ENCODE results near the gene ADIRF. TPM values are rescaled to one million over a fixed set of nuclear protein-coding genes. Genes with fewer than 3 reads are reported as not detected.
"Not testable (repeated sequence)": the region's sequence is repeated elsewhere in the genome, so short reads cannot be mapped to it uniquely, and the experiment has no call there.

Gene ADIRF
- polyA plus RNA-seq, 4 donors, result 2.9 to 1,065 (median 471) TPM

DNA sequence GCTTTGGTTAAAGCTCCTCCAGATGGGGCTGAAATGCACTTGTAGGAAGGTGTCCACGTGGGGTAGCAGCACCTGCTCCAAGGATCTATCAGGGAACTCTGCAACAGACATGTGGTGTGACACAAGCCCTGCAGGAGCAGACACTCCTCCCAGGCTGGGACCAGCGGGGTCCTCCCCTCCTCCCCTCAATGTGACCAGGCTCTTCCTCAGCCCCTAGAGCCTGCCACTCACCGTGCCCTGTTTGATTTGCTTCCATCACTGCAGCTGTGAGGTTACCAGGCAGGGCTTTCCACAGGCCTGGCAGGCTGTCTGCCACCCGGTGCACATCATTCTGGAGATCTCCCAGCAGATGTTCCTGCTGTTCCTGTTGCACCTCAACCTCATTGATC is 24.3 kb upstream of the ADIRF start:
- Histone ChIP-seq H3K9me3 (ENCODE audit: control insufficient read depth in 2 of 2, insufficient read depth in 1 of 2, low read depth in 1 of 2, low read length in 1 of 2) (peaks cover 0 to 5% of the 10 kb centered on the region in 2 donors), H3K4me1 (ENCODE audit: control insufficient read depth in 3 of 3, insufficient read depth in 2 of 3, low read depth in 1 of 3, low read length in 2 of 3) (no peaks in the 10 kb centered on the region), H3K27ac (ENCODE audit: low read depth in 1 of 3, low read length in 2 of 3) (no peak overlapping the region), H3K36me3 (ENCODE audit: control insufficient read depth in 3 of 3, insufficient read depth in 2 of 3, low read depth in 1 of 3, low read length in 3 of 3) (no peaks in the 10 kb centered on the region), H3K27me3 (ENCODE audit: control insufficient read depth in 3 of 3, insufficient read depth in 3 of 3, low read length in 3 of 3) (peaks cover 0 to 29% (median 0%) of the 10 kb centered on the region in 3 donors), H3K4me3 (ENCODE audit: low read depth in 1 of 3, low read length in 3 of 3) (no peak overlapping the region)
- FAIRE-seq (no peak), DNase-seq (no peak)
- WGBS, 3 donors, result 78 to 86% (median 82%) methylated on average over 4 of the region's 4 CpGs

DNA sequence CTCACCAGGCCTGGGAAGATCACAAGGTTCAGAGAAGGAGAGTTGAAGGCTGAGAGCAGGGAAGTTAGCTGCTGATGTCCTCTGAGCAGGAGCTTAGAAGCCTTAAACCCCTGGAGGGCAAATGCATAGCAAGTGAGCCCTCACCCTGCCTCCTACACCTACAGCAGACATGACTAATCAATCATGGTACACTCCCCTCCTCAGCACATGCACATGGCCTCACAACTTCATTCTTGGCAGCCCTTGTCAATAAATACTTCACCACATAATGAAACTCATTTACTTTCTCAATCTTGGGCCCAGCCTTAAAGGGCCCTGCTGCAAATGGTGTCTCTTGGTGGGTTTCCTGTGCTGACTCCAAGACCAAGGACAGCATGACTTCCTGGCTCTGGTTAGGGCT is 23.8 kb upstream of the ADIRF start:
- no peak for FAIRE-seq
- Histone ChIP-seq H3K27ac (ENCODE audit: low read depth in 1 of 3, low read length in 2 of 3) (no peak overlapping the region), H3K36me3 (ENCODE audit: control insufficient read depth in 3 of 3, insufficient read depth in 2 of 3, low read depth in 1 of 3, low read length in 3 of 3) (no peaks in the 10 kb centered on the region), H3K9me3 (ENCODE audit: control insufficient read depth in 2 of 2, insufficient read depth in 1 of 2, low read depth in 1 of 2, low read length in 1 of 2) (peaks cover 0 to 5% of the 10 kb centered on the region in 2 donors), H3K4me3 (ENCODE audit: low read depth in 1 of 3, low read length in 3 of 3) (no peak overlapping the region), H3K4me1 (ENCODE audit: control insufficient read depth in 3 of 3, insufficient read depth in 2 of 3, low read depth in 1 of 3, low read length in 2 of 3) (no peaks in the 10 kb centered on the region), H3K27me3 (ENCODE audit: control insufficient read depth in 3 of 3, insufficient read depth in 3 of 3, low read length in 3 of 3) (peaks cover 0 to 29% (median 0%) of the 10 kb centered on the region in 3 donors)
- no peak for DNase-seq

DNA sequence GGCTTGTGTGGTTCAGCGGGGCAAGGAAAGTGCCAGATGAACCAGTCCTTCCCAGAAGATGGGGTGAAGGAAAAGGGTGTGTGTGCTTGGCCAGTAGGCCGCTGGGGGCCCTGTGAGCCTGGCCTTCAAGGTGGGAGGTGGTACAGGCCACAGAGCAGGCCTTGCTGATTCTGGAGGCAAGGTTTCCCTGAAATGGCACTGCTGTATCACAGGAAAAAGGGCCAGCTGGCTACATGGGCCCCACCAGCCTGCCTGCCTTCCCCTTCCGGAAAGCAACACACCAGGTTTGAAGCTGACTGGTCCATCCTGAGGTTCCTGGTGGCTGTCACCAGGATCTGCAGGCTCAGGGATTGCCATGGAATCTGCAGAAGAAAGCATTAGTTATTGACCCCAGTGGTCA is 23.4 kb upstream of the ADIRF start:
- no peak for DNase-seq
- no peaks in the 10 kb centered on the region for H3K4me1 ChIP-seq (ENCODE audit: control insufficient read depth in 3 of 3, insufficient read depth in 2 of 3, low read depth in 1 of 3, low read length in 2 of 3)
- 88 to 96% (median 94%) methylated on average over 3 of the region's 3 CpGs for WGBS, 3 donors
- peaks cover 0 to 5% of the 10 kb centered on the region in 2 donors for H3K9me3 ChIP-seq (ENCODE audit: control insufficient read depth in 2 of 2, insufficient read depth in 1 of 2, low read depth in 1 of 2, low read length in 1 of 2)
- H3K36me3 ChIP-seq (ENCODE audit: control insufficient read depth in 3 of 3, insufficient read depth in 2 of 3, low read depth in 1 of 3, low read length in 3 of 3), result no peaks in the 10 kb centered on the region
- no peak overlapping the region for H3K27ac ChIP-seq (ENCODE audit: low read depth in 1 of 3, low read length in 2 of 3)
- FAIRE-seq, result no peak
- peaks cover 0 to 29% (median 0%) of the 10 kb centered on the region in 3 donors for H3K27me3 ChIP-seq (ENCODE audit: control insufficient read depth in 3 of 3, insufficient read depth in 3 of 3, low read length in 3 of 3)
- no peak overlapping the region for H3K4me3 ChIP-seq (ENCODE audit: low read depth in 1 of 3, low read length in 3 of 3)

DNA sequence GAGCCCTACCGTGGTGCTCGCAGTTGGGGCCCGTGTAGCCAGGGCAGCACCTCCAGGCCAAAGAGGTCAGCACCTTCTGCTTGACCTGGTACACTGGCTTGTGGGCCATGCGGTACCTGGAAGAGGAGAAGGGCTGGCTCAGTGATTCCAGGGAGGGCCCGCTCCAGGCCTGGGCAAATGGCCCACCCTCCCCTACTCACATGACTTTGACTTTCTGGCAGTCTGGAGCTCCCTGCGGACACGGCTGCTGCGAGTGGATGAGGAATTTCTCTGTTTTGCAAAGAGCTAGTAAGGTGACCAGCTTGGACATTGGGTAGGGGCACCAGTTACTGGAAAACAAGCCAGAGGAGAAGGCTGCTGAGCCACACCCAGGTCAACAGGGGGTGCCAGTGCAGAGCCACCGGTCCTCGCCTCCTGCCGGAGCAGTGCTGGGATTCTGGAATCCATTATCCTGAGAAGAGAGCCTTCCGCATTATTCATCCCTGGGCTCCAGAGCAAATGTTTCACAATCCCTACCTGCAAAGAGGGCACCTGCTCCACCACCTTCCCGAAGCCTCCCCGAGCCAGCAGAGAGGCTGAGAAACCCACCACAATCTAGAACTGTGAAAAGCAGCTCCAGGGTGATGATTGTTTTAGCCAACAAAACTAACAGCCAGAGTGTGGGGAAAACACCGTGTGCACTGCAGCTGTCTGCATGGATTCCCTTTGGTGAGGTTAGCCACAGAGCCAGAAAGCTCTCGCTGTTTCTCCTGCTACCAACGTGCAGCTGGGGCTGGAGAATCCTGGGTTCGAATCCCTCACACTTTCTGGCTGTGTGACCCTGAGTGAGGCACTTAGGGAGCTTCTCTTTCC is 22.7 kb upstream of the ADIRF start:
- FAIRE-seq (no peak), DNase-seq (peak in 1 of 2 donors; percentile 22)
- H3K4me3 ChIP-seq (ENCODE audit: low read depth in 1 of 3, low read length in 3 of 3), result no peak overlapping the region
- no peaks in the 10 kb centered on the region for H3K4me1 ChIP-seq (ENCODE audit: control insufficient read depth in 3 of 3, insufficient read depth in 2 of 3, low read depth in 1 of 3, low read length in 2 of 3)
- H3K9me3 ChIP-seq (ENCODE audit: control insufficient read depth in 2 of 2, insufficient read depth in 1 of 2, low read depth in 1 of 2, low read length in 1 of 2), result peaks cover 0 to 5% of the 10 kb centered on the region in 2 donors
- H3K36me3 ChIP-seq (ENCODE audit: control insufficient read depth in 3 of 3, insufficient read depth in 2 of 3, low read depth in 1 of 3, low read length in 3 of 3), result no peaks in the 10 kb centered on the region
- peaks cover 0 to 29% (median 0%) of the 10 kb centered on the region in 3 donors for H3K27me3 ChIP-seq (ENCODE audit: control insufficient read depth in 3 of 3, insufficient read depth in 3 of 3, low read length in 3 of 3)
- 60 to 65% (median 63%) methylated on average over 18 of the region's 18 CpGs for WGBS, 3 donors
- no peak overlapping the region for H3K27ac ChIP-seq (ENCODE audit: low read depth in 1 of 3, low read length in 2 of 3)

DNA sequence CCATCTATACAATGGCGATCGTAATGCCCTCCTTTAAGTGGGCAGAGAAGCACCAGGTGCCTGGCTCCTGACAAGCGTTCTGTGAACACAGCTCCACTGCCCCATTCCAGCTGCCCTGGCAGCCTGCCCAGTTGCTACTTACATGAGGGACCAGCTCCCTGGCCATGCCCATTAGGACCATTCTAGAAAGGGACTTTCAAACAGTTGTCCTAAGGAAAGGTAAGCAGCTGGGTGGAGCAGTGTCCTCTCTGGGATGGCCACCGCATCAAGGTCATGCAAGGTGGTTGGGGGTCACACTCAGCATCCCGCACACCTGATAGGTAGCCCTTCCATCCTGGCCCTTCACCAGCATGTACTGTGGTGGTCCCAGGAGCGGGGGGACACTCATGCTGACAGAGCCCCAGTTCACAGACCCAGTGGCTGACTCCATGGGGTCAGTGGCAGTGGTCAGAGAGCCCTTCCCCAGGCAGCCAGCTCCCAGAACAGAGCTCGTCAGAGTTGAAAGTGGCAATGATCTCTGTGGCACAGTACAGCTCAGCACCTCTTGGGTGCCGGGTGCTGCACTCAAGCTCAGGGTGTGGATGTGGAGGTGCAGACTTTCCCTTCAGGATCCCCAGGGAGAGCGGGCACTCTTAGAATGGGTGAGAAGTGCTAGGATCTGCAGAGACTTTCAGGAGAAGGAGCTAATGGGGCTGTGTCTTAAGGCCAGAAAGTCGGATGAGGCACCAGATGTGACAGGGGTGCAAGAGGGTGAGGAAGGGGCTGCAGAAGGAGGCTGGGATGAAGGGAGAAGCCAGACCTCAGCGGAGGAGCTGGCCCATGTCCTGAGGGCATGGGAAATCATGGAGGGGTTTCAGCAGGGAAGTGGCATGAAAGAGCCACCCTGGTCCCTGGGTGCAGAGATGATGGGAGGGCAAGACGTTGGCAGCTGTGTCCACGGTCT is 21.8 kb upstream of the ADIRF start:
- Histone ChIP-seq H3K4me3 (ENCODE audit: low read depth in 1 of 3, low read length in 3 of 3) (no peak overlapping the region), H3K27me3 (ENCODE audit: control insufficient read depth in 3 of 3, insufficient read depth in 3 of 3, low read length in 3 of 3) (peaks cover 0 to 29% (median 0%) of the 10 kb centered on the region in 3 donors), H3K9me3 (ENCODE audit: control insufficient read depth in 2 of 2, insufficient read depth in 1 of 2, low read depth in 1 of 2, low read length in 1 of 2) (peaks cover 0 to 8% of the 10 kb centered on the region in 2 donors), H3K4me1 (ENCODE audit: control insufficient read depth in 3 of 3, insufficient read depth in 2 of 3, low read depth in 1 of 3, low read length in 2 of 3) (no peaks in the 10 kb centered on the region), H3K27ac (ENCODE audit: low read depth in 1 of 3, low read length in 2 of 3) (no peak overlapping the region), H3K36me3 (ENCODE audit: control insufficient read depth in 3 of 3, insufficient read depth in 2 of 3, low read depth in 1 of 3, low read length in 3 of 3) (no peaks in the 10 kb centered on the region)
- DNase-seq, result no peak
- WGBS, 3 donors, result 62 to 75% (median 74%) methylated on average over 13 of the region's 13 CpGs
- FAIRE-seq, result no peak

DNA sequence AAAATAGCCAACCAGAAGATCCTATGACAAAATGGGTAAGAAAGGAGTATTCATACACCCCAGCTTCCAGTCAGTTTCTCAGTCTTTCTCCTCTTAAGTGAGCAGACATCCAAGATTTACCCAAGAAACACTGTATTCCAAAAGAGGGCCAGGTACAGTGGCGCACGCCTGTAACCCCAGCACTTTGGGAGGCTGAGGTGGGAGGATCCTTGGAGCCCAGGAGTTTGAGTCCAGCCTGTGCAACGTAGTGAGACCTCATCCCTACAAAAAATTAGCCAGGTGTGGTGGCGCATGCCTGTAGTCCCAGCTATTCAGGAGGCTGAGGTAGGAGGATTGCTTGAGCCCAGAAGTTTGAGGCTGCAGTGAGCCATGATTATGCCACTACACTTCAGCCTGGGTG is 20.5 kb upstream of the ADIRF start:
- not testable (repeated sequence) for FAIRE-seq; H3K27ac ChIP-seq (ENCODE audit: low read depth in 1 of 3, low read length in 2 of 3); H3K4me1 ChIP-seq (ENCODE audit: control insufficient read depth in 3 of 3, insufficient read depth in 2 of 3, low read depth in 1 of 3, low read length in 2 of 3); DNase-seq; H3K4me3 ChIP-seq (ENCODE audit: low read depth in 1 of 3, low read length in 3 of 3); H3K36me3 ChIP-seq (ENCODE audit: control insufficient read depth in 3 of 3, insufficient read depth in 2 of 3, low read depth in 1 of 3, low read length in 3 of 3)
- WGBS, 3 donors, result 90 to 95% (median 90%) methylated on average over 4 of the region's 4 CpGs
- Histone ChIP-seq H3K27me3 (ENCODE audit: control insufficient read depth in 3 of 3, insufficient read depth in 3 of 3, low read length in 3 of 3) (peaks cover 0 to 21% (median 0%) of the 10 kb centered on the region in 3 donors), H3K9me3 (ENCODE audit: control insufficient read depth in 2 of 2, insufficient read depth in 1 of 2, low read depth in 1 of 2, low read length in 1 of 2) (peaks cover 0 to 21% of the 10 kb centered on the region in 2 donors)

GRCh38 chr10:86950349-86950748 is 17.9 kb upstream of the ADIRF start:
- no peak for FAIRE-seq
- peaks cover 0 to 26% of the 10 kb centered on the region in 2 donors for H3K9me3 ChIP-seq (ENCODE audit: control insufficient read depth in 2 of 2, insufficient read depth in 1 of 2, low read depth in 1 of 2, low read length in 1 of 2)
- WGBS, 3 donors, result 47 to 57% (median 52%) methylated on average over 1 of the region's 1 CpG
- peaks cover 0 to 12% (median 0%) of the 10 kb centered on the region in 3 donors for H3K4me1 ChIP-seq (ENCODE audit: control insufficient read depth in 3 of 3, insufficient read depth in 2 of 3, low read depth in 1 of 3, low read length in 2 of 3)
- DNase-seq, result no peak
- H3K36me3 ChIP-seq (ENCODE audit: control insufficient read depth in 3 of 3, insufficient read depth in 2 of 3, low read depth in 1 of 3, low read length in 3 of 3), result no peaks in the 10 kb centered on the region
- H3K27me3 ChIP-seq (ENCODE audit: control insufficient read depth in 3 of 3, insufficient read depth in 3 of 3, low read length in 3 of 3), result peaks cover 0 to 7% (median 0%) of the 10 kb centered on the region in 3 donors
- H3K4me3 ChIP-seq (ENCODE audit: low read depth in 1 of 3, low read length in 3 of 3), result no peak overlapping the region
- no peak overlapping the region for H3K27ac ChIP-seq (ENCODE audit: low read depth in 1 of 3, low read length in 2 of 3)

GRCh38 chr10:86951184-86951761 is 17.0 kb upstream of the ADIRF start:
- Histone ChIP-seq H3K9me3 (ENCODE audit: control insufficient read depth in 2 of 2, insufficient read depth in 1 of 2, low read depth in 1 of 2, low read length in 1 of 2) (peaks cover 0 to 26% of the 10 kb centered on the region in 2 donors), H3K27me3 (ENCODE audit: control insufficient read depth in 3 of 3, insufficient read depth in 3 of 3, low read length in 3 of 3) (peaks cover 0 to 5% (median 0%) of the 10 kb centered on the region in 3 donors), H3K4me3 (ENCODE audit: low read depth in 1 of 3, low read length in 3 of 3) (no peak overlapping the region), H3K27ac (ENCODE audit: low read depth in 1 of 3, low read length in 2 of 3) (no peak overlapping the region), H3K4me1 (ENCODE audit: control insufficient read depth in 3 of 3, insufficient read depth in 2 of 3, low read depth in 1 of 3, low read length in 2 of 3) (peaks cover 0 to 12% (median 0%) of the 10 kb centered on the region in 3 donors), H3K36me3 (ENCODE audit: control insufficient read depth in 3 of 3, insufficient read depth in 2 of 3, low read depth in 1 of 3, low read length in 3 of 3) (no peaks in the 10 kb centered on the region)
- FAIRE-seq (no peak), DNase-seq (no peak)
